GM12873 (cell line): ENCODE results near the gene SCCPDH.

ENCODE experiments used
- CTCF ChIP-seq: IDR thresholded peaks from 2 replicates; pipeline ENCODE4 v1.5.1; 2012; ENCODE audit warnings: low read depth, mild to moderate bottlenecking, moderate library complexity, low read length, control low read depth; ENCODE audit not compliant: insufficient read depth; ENCODE audit errors: missing control alignments

SCCPDH gene

GRCh38 chr1:246815693-246816270 lies 91.6 kb downstream of the SCCPDH start:
- TF ChIP-seq CTCF: no peak
